GM19239 (cell line): ENCODE measurements around the gene IGDCC3.
"Not testable (repeated sequence)": the region's sequence is repeated elsewhere in the genome, so short reads cannot be mapped to it uniquely, and the experiment has no call there.

ENCODE experiments used
- DNase-seq: peaks from one replicate; pipeline ENCODE4 v3.0.0; 2011; ENCODE audit warnings: low spot score; ENCODE audit not compliant: insufficient read length
- FAIRE-seq: peaks from 2 replicates; lab custom pipeline; 2011; peaks lifted over from hg19 to GRCh38; lab: Jason Lieb, UNC

Gene IGDCC3

DNA sequence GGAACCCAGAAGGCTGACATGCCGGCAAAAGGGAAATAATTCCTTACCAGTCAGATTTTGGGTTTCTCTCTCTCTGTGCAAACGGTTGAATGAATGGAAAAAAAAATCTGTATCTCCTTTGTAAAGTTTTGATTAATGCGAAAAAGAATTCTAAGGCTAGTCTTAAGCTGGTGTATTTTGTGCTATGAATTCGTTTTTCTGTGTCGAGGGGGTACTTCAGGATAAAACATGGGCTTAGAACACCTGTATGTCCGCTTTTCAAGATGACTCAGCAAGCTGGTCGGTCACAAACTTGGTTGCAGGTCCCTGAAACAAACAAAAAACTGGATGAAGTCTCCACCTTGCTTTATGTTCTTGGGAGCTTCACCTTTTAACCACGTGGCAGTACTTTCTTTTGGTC, 28.5 kb downstream of the IGDCC3 start:
- FAIRE-seq: no peak
- DNase-seq: no peak

- FAIRE-seq, DNase-seq: not testable (repeated sequence)
These were observed 30.0 kb downstream of the IGDCC3 start for GRCh38 chr15:65347756-65348155.

DNA sequence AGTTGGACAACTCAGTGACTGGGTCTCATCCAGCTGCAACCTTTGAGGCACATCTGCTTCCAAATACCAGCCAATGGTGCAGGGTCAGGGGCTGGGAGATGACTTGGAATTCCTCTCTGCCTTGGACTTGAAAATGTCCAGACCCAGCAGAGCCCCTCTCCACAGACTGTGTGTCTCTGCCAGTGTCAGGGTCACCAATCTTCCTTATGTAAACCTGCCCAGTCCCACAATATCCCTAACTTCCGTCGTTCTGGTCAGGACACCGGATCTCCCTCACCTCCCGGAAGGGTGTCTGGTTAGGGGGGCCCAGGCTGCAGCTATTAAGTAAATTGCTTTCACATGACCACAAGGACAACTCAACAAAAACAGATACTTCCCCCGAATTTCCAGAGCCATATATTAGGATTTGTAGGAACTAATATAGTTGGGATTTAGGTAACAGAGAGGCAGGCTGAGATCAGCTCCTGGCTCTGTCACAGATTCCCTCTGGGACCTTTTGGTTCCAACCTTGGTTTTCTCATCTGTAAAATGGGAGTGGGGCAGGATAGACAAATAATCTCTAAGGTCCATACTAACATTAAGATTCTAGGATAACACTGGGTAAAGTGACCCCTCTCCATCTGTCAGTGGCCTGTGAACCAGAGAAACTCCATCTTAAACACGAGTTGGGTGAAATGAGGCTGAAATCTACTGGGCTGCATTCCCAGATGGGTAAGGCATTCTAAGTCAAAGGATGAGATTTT, 30.8 kb downstream of the IGDCC3 start:
- no peak for DNase-seq
- no peak for FAIRE-seq

DNA sequence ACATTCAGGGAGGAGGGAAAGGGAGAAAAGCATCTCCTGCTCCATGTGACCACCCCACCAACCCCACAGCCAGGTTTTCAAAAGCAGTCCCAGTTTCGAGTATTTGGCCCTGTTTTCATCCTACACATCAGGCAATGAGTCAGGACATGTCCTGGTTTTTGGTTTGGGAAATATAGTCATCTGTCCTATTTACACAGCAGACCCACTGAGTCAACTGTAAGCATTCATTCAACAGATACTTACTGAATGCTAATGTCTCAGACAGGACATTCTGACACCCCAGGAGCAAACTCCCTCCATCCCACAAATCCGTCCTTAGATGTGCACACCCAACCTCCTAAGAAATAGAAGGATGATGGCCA, 32.9 kb downstream of the IGDCC3 start:
- DNase-seq (no peak), FAIRE-seq (no peak)

- FAIRE-seq: no peak
These were observed 33.4 kb downstream of the IGDCC3 start for GRCh38 chr15:65344214-65344913.

GRCh38 chr15:65343374-65343981, 34.3 kb downstream of the IGDCC3 start:
- no peak for FAIRE-seq

More at GRCh38 chr15:65344214-65344913, 33.4 kb downstream of the IGDCC3 start:
- DNase-seq: no peak

DNA sequence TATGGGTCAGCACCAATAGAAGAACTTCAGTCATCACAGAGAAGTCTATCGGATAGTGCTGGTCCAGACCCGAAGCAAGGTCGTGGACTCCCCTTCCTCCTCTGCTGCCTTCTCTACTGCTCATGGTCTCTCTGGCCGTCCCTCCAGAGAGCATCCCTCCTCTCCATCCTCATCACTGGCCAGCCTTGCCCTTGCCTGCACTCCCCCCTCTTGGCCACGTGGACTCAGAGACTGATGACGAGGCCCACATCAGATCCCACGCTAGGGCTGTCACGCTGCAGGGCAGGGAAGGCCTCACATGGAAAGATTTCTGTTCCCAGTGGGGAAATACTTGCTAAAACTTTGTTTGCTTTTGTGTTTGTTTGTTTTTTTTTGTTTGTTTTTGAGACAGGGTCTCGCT, 35.3 kb downstream of the IGDCC3 start:
- DNase-seq (no peak), FAIRE-seq (no peak)

More at GRCh38 chr15:65343374-65343981, 34.3 kb downstream of the IGDCC3 start:
- DNase-seq: no peak

DNA sequence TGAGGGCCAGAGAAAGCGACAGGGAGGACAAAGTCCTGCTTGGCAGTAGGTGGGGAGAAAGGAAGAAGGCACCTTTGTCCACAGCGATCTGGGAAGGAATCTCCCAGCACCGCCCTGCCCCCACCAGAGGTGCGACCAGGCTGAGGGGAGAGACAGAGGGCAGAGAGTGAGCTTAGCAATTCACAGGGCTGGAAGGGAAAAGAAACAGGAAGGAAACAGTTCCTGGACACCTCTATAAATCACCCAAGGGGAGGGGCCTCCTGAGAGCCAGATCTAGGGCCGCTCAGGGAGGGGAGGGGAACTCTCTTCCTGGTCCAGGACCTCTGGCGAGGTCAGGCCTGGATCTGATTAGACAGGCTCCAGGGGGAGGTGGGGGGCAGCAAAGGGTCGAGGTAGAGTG, 37.9 kb downstream of the IGDCC3 start:
- DNase-seq (no peak), FAIRE-seq (no peak)

- FAIRE-seq (no peak), DNase-seq (no peak)
These were observed 38.4 kb downstream of the IGDCC3 start for GRCh38 chr15:65339416-65339815.

- DNase-seq (no peak), FAIRE-seq (no peak)
These were observed 39.0 kb downstream of the IGDCC3 start for GRCh38 chr15:65338823-65339222.

- DNase-seq (no peak), FAIRE-seq (no peak)
These were observed 39.4 kb downstream of the IGDCC3 start for GRCh38 chr15:65338366-65338765.

- FAIRE-seq (no peak), DNase-seq (no peak)
These were observed 40.2 kb downstream of the IGDCC3 start for GRCh38 chr15:65337436-65338070.

- no peak for FAIRE-seq
These were observed 41.0 kb downstream of the IGDCC3 start for GRCh38 chr15:65336493-65337435.

DNA sequence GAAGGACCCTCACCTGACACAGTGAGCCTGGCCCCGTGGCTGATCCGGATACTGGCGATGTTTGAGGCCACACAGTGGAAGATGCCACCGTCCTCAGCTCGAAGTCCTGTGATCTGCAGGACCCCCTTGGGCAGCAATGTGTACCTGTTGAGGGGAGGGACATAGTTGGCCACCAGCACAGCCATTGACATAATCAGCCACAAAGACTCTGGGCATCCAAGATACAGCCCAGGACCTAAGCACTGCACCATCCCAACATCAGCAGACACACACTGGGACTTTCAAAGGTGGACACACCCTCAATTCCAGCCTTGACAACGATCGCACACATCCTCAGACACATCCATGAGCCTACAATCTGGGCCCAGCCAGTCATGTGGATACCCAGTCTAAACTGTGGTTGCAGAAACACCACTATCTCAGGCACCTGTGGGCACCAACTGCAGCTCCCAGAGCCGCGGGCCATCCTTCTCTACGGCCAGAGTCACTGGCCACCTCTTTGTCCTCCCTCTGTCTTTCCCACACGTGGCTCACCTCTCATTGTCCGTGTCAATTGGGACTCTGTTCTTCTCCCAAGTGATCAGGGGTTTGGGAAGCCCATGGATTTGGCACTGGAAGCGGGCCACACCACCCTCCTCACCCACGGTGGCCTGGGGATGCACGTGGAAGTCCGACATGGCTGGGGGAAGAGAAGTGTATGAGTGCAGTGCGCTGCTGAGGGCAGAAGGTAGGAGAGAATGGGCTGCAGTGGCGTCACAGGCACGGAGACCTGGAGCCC, 42.3 kb downstream of the IGDCC3 start:
- DNase-seq (no peak), FAIRE-seq (no peak)

More at GRCh38 chr15:65336493-65337435, 41.0 kb downstream of the IGDCC3 start:
- DNase-seq: no peak

DNA sequence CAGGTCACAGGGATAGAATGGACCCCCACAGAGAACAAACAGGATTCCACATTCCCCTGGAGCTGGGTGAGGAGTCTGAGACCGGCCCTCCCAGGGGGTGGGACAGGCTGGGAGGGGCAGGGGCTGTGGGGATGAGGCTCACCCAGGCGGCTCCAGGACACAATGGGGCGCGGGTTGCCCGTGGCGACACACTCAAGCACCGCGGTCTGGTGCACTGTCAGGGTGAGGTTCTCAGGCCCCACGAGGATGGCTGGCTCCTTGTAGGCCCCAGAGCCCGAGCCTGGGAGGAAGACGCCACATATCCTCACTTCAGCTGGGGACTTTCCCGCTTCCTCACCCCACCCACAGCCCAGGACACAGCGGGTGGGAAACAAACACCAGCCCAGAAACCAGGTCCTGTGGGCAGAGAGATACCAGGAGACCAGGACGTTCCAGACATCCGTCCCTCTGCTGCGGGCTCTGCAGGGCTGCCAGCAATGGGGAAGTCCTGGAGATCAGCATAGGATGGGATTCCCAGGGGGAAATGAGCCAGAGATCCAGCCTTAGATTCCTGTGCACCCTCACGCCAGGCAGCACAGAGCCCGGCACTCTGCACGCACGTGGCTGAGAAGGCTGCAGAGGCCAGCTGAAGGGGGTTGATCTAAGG, 43.1 kb downstream of the IGDCC3 start:
- DNase-seq (no peak), FAIRE-seq (no peak)

DNA sequence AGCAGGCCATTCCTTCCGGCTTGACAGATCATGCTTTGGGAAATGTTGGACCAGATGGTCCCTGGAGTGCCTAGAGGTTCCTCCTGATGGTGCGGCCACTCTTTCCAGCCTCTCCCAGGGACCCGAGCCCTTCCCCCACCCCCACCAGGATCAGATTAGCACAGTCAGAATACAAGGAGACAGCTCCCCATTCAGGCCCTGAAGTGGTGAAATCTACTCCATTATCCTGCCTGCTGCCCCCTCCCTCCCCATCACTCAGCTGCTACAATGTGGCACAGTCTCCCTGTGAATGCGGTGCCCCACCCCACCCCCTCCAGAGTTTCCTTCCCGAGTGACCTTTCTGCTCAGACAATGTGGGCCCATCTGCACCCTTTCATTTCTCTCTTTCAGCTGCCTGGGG, 43.9 kb downstream of the IGDCC3 start:
- DNase-seq (no peak), FAIRE-seq (no peak)

- DNase-seq: no peak
- no peak for FAIRE-seq
These were observed 44.5 kb downstream of the IGDCC3 start for GRCh38 chr15:65333148-65333820.
